Stimulated activated naive CD4-positive, alpha-beta T cell (primary cell): ENCODE data around the gene SPRY1.

Experiments
- DNase-seq, 6 experiments: peaks; one replicate each; lab custom pipeline; 2025; lab: John Stamatoyannopoulos, UW

The SPRY1 gene

DNA sequence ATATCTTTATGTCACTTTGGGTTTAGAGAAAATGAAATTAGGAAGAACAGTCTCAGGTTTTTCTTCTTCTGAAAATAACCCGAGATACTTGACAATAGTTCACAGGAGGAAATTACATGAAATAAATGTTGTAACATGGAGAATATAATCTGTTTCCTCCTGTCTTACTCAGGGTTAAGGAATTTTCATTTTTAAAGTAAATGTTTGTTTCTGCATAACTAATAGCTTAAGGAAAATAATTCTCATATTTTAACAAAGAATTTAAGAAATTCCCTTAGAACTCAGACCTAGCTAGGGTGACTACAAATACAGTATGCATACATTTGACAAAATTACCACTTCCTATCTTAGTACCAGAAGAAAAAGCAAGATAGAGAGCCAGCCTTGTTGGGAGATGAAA lies 17.2 kb upstream of the SPRY1 start:
- no peak for DNase-seq

- no peak for DNase-seq
Measured at GRCh38 chr4:123380728-123381716, 15.6 kb upstream of the SPRY1 start.

DNA sequence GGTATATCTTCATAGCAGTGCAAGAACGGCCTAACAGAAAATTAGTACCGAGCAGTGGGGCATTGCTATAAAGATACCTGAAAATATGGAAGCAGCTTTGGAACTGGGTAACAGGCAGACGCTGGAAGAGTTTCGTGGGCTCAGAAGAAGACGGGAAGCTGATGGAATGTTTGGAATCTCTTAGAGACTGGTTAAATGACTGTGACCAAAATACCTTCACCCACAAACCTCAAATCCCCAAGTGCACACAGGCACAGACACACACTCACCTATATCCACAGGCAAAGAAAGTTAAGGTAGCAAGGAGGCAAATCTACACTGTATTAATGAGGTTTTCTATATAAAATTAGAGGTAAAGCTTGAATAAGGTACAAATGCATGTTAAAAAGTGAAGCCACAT lies 14.6 kb upstream of the SPRY1 start:
- no peak for DNase-seq

- DNase-seq, result no peak
Measured at GRCh38 chr4:123383566-123383965, 13.0 kb upstream of the SPRY1 start.

GRCh38 chr4:123386609-123387008 lies 10.0 kb upstream of the SPRY1 start:
- no peak for DNase-seq

DNA sequence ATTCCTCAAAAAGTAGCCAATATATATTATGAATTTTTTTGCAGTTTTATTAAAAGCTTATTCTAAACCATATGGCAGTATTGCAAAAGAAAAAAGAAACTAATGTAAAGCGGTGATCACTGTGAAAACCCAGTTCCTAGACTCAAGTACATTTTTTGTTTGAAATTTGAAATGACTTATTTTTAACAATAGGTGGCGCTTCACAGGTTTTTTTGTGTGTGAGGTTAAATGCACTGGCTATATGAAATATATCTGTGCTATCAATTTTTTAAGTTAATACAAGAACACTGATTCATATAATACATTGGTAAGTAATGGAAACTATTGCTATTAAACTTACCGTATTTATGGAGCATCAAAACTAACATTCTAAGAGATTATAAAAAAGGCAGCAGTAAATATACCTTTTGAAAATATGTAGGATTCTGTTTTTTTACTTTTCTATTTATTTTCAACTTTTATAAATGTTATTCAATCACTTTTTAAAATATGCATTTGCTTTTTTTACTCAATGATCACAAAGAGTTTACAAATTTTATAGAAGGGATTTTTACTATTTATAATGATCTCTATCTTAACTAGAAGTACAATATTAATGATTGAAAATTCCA lies 5.6 kb upstream of the SPRY1 start:
- peak in 2 of 6 experiments; percentile 10 to 39 for DNase-seq

DNA sequence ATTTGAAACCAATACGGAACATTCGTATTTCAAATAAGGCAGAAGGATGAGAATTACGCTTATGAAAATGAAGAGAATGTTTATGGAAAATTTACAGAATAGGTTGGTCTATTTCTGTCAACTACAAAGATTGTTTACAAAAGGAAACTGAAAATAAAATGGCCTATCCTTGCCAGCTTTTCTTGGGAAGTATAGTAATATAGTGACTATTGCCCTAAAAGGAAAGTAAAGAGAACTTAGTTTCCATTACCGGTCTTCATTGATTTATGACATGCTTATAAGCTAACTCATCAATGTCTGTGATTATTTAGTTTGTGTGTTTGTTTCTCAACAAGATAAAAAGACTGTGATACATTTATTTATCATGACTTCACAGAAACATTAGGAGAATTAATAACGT lies 2.9 kb upstream of the SPRY1 start:
- no peak for DNase-seq

GRCh38 chr4:123397144-123398065 lies 810 bp downstream of the SPRY1 start:
- DNase-seq, result peak in 5 of 6 experiments; percentile 14 to 67 (median 36)

DNA sequence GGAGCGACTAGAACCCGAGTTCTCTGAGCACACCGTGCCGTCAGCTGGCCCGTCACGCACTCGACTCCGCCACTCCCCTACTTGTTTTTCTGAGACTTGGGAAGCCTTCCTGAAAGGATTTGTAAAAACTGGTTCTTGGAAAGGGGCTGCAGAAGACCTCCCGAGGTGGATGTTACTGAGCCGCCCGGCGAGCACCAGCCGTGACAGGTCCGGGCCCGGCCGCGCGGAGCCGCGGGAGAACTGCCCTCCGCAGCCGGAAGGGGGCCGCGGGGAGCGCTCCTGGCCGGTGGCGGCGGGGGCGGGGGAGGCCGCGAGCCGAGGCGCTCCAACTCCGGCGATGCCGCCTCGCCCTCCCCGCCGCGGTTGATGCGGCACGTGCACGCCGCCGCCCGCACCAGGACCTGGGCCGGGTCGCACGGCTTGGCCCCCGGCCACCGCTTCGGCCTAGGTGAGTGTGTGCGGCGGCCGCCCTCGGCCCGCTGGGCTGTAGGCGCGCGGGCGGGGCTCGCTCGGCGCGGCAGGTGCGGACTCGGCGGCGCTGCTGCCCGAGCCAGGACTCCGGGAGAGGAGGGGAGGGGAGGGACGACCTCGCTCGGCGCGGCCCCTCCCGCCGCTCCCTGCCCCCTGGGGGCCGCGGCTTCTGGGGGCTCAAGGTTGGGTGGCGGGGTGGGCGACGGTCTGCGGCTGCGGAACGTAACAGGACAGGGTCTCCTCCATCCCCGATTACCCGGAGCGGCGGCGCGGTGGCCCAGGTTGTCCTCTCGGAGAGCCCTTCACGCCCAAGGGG lies 1.7 kb downstream of the SPRY1 start:
- DNase-seq, result peak in 5 of 6 experiments; percentile 21 to 67 (median 40)

GRCh38 chr4:123398853-123399626 lies 2.4 kb downstream of the SPRY1 start:
- peak in 5 of 6 experiments; percentile 22 to 41 (median 32) for DNase-seq

GRCh38 chr4:123399627-123400358 lies 3.2 kb downstream of the SPRY1 start:
- no peak for DNase-seq

- no peak for DNase-seq
Measured at GRCh38 chr4:123401271-123402120, 4.9 kb downstream of the SPRY1 start.

GRCh38 chr4:123402121-123402465 lies 5.5 kb downstream of the SPRY1 start:
- DNase-seq, result no peak

DNA sequence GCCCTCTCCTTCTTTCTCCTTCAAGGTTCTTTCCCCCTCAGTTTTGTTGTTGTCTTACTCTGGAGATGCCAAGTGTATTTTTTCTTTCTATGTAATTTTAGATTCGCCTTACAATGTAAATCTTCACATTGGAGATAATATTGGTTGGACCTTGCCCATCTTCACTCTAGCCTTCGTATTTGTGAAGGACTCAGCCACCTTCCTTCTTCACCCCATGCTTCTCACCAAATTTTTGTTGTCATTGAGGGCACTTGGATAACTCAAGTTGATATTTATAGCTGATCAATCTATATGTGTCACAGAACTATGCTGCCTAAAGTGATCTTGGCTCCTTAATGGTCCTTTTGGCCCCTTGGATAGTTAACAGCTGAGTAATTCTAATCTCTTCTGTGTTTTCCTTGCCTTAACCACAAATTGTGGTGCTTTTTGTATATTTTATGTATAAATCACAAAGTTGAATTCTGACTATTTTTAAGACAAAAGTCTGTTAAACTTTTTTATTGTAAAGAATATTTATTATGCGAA lies 6.5 kb downstream of the SPRY1 start:
- DNase-seq, result no peak

DNA sequence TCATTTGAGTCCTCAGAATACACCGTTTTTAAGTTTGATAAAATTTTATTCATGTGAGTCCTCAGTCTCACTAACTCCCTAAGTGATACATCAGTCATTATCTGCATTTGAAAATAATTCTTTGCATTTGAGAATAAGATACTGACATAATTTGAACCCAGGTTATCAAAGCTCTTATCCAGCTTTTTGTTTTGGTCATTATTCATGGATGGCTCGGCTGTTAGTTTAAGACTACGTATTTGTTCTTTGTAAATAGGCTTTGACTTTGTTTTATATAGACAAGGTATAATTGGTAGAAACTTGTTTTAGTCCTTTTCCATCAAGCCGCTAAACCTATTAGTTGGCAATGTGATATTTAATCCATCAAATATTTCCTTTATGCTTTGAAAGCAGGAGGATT lies 7.9 kb downstream of the SPRY1 start:
- no peak for DNase-seq

DNA sequence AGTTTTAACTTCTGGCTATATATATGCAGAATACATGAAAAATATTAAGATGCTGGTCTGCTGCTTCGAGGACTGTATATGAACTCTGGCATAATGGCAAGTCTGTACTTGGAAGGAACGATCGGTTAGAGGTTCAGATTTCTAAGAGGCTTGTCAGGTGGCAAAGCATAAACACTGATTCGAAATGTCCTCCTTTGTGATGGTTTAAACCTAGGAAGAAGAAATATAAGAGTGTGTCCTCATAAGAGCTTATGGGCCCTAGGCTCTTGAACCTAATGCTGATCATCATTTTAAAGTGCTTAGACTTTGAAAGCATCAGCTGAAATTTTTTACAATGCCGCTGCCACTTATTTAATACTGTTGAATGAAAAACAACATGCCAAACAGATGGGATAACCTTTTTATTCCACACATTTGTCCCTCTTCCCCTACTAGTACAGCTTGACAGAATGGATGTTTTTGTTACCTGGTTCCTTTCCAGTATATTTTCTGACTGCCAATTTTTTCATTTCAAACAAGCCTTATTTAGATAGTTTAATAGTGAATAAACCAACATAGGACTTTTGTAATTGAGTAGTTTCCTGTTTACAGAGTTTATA lies 8.8 kb downstream of the SPRY1 start:
- DNase-seq, result no peak

DNA sequence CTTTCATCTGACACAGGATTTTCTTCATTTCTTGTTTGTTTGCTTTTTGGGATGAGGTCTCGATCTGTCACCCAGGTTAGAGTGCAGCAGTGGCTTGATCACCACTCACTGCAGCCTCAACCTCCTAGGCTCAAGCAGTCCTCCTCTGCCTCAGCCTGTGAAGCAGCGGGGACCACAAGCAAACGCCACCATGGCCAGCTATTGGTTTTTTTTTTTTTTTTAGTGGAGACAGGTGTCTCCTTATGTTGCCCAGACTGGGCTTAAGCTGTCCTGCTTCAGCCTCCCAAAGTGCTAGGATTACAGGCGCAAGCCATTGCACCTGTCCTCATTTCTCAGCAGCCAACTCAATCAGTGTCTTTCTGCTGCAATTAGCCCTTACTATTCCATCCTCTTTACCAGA lies 10.3 kb downstream of the SPRY1 start:
- no peak for DNase-seq

DNA sequence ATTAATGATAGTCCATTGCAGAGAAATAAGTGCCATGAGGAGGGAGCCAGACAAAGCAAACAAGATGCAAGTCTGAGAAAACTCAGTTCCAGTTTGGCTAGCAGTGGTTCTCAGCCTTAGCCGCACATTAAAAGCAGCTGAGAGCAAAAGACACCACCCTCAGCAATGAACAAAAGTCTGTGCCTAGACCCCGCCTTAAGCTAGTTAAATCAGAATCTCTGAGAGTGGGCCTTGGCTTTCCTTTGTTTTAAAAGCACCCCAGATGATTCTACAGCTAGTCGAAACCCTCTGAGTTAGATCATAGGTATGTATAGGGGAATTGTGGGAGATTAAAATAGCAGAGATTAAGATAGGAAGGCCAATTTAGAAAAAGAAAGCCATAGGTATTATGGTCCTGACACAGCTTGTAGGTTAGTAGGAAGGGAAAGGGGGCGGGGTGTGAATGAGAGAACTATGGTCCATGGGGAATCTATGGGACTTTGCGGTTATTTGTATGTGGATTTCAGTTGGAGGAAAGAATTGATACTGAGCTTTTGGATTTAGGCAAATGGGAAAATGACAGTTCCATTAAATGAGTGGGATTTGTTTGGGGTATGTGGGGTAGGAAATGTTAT lies 12.0 kb downstream of the SPRY1 start:
- DNase-seq, result no peak
